GM15510 (cell line): Measurements from ENCODE around the gene PPHLN1.

Experiments used
- POLR2A ChIP-seq: IDR thresholded peaks from 3 replicates; pipeline ENCODE4 v1.6.1; 2011; ENCODE audit warnings: borderline replicate concordance; ENCODE audit not compliant: insufficient read length; ENCODE audit errors: extremely low read depth

The PPHLN1 gene

GRCh38 chr12:42343721-42344120 lies 17.8 kb downstream of the PPHLN1 start:
- no peak for TF ChIP-seq POLR2A

- no peak for TF ChIP-seq POLR2A
Measured at GRCh38 chr12:42346403-42347002, 20.5 kb downstream of the PPHLN1 start.

- no peak for TF ChIP-seq POLR2A
Measured at GRCh38 chr12:42356344-42356743, 30.4 kb downstream of the PPHLN1 start.

- TF ChIP-seq POLR2A = no peak
Measured at GRCh38 chr12:42360747-42361403, 34.9 kb downstream of the PPHLN1 start.

- TF ChIP-seq POLR2A = no peak
Measured at GRCh38 chr12:42361909-42362646, 36.1 kb downstream of the PPHLN1 start.

- no peak for TF ChIP-seq POLR2A
Measured at GRCh38 chr12:42362647-42363260, 36.8 kb downstream of the PPHLN1 start.

- TF ChIP-seq POLR2A = no peak
Measured at GRCh38 chr12:42364692-42365091, 38.7 kb downstream of the PPHLN1 start.

GRCh38 chr12:42365486-42365885 lies 39.5 kb downstream of the PPHLN1 start:
- no peak for TF ChIP-seq POLR2A

- no peak for TF ChIP-seq POLR2A
Measured at GRCh38 chr12:42370013-42370412, 44.0 kb downstream of the PPHLN1 start.

- TF ChIP-seq POLR2A = no peak
Measured at GRCh38 chr12:42372154-42372791, 46.3 kb downstream of the PPHLN1 start.

- TF ChIP-seq POLR2A = no peak
Measured at GRCh38 chr12:42373669-42374068, 47.7 kb downstream of the PPHLN1 start.

- TF ChIP-seq POLR2A = no peak
Measured at GRCh38 chr12:42380733-42381132, 54.8 kb downstream of the PPHLN1 start.

GRCh38 chr12:42382013-42382696 lies 56.2 kb downstream of the PPHLN1 start:
- TF ChIP-seq POLR2A = no peak

- TF ChIP-seq POLR2A = no peak
Measured at GRCh38 chr12:42385326-42385841, 59.4 kb downstream of the PPHLN1 start.

GRCh38 chr12:42386308-42386707 lies 60.3 kb downstream of the PPHLN1 start:
- no peak for TF ChIP-seq POLR2A

GRCh38 chr12:42394429-42394828 lies 68.5 kb downstream of the PPHLN1 start:
- TF ChIP-seq POLR2A = no peak
